ENCODE data around the gene IL3.

The IL3 gene

GRCh38 chr5:132057498-132058255 lies 2.8 kb upstream of the IL3 start:
- DNase-seq = peak; percentile 28

GRCh38 chr5:132058646-132059042 lies 1.8 kb upstream of the IL3 start:
- DNase-seq = peak; percentile 16

GRCh38 chr5:132059043-132059695 lies 1.3 kb upstream of the IL3 start:
- peak; percentile 30 for DNase-seq

GRCh38 chr5:132059696-132060500 lies 557 bp upstream of the IL3 start:
- DNase-seq = peak; percentile 27

GRCh38 chr5:132063090-132063911 lies 2.8 kb downstream of the IL3 start:
- DNase-seq = peak; percentile 86

GRCh38 chr5:132064140-132064539 lies 3.7 kb downstream of the IL3 start:
- peak; percentile 31 for DNase-seq

- DNase-seq = peak; percentile 86
Observed at GRCh38 chr5:132064738-132065331, 4.4 kb downstream of the IL3 start.

- DNase-seq = no peak
Observed at GRCh38 chr5:132065351-132065937, 5.0 kb downstream of the IL3 start.

- no peak for DNase-seq
Observed at GRCh38 chr5:132065951-132066701, 5.7 kb downstream of the IL3 start.

- DNase-seq = no peak
Observed at GRCh38 chr5:132066871-132067270, 6.4 kb downstream of the IL3 start.

- DNase-seq = no peak
Observed at GRCh38 chr5:132067451-132067850, 7.0 kb downstream of the IL3 start.

- DNase-seq = no peak
Observed at GRCh38 chr5:132067941-132068808, 7.7 kb downstream of the IL3 start.

- no peak for DNase-seq
Observed at GRCh38 chr5:132069561-132069960, 9.1 kb downstream of the IL3 start.

- no peak for DNase-seq
Observed at GRCh38 chr5:132069994-132070393, 9.5 kb downstream of the IL3 start.

GRCh38 chr5:132070460-132071337 lies 10.2 kb downstream of the IL3 start:
- no peak for DNase-seq

GRCh38 chr5:132071338-132071707 lies 10.9 kb downstream of the IL3 start:
- DNase-seq = no peak

- DNase-seq = no peak
Observed at GRCh38 chr5:132072070-132072469, 11.6 kb downstream of the IL3 start.

GRCh38 chr5:132072528-132072927 lies 12.1 kb downstream of the IL3 start:
- no peak for DNase-seq

Measured in activated CD4-positive, CD25-positive, alpha-beta regulatory T cell treated with anti-CD3 and anti-CD28 coated beads, Interleukin-2, amount 50 U/mL, for 72 hours (primary cell).